ENCODE results near the gene PCED1B.

- TF ChIP-seq CTCF (IDR thresholded peaks at IDR 0.05) (no peak), POLR2A (IDR thresholded peaks at IDR 0.05) (no peak)
Observed at GRCh38 chr12:47269916-47270315, 190.5 kb downstream of the PCED1B start.

Data from testis (tissue), 2 donors.